Loucy (cell line): ENCODE results near the gene RGN.

ENCODE experiments used
- H2AFZ ChIP-seq: fragments of 200-600 bp; sonication (generic); 2 replicates; pipeline ENCODE4 v1.6.0; 2016; ENCODE audit warnings: antibody characterized with exemption, mild to moderate bottlenecking, low read length, moderate library complexity
- H3F3A ChIP-seq: fragments of 200-600 bp; 2 replicates; pipeline ENCODE4 v1.6.0; 2016; ENCODE audit warnings: antibody characterized with exemption, low read depth, mild to moderate bottlenecking
- H3K27me3 ChIP-seq: fragments of 200-600 bp; sonication (generic); 2 replicates; pipeline ENCODE4 v1.6.1; 2014; ENCODE audit warnings: low read length, mild to moderate bottlenecking; ENCODE audit not compliant: insufficient read depth, poor library complexity, severe bottlenecking
- H3K36me3 ChIP-seq: fragments of 200-600 bp; sonication (generic); 2 replicates; pipeline ENCODE4 v1.6.1; 2016; ENCODE audit warnings: low read length; ENCODE audit not compliant: insufficient read depth
- H3K4me1 ChIP-seq: fragments of 200-600 bp; sonication (generic); 2 replicates; pipeline ENCODE4 v1.5.1; 2014; ENCODE audit warnings: low read length, mild to moderate bottlenecking; ENCODE audit not compliant: insufficient read depth, poor library complexity, severe bottlenecking
- H3K4me2 ChIP-seq: fragments of 200-600 bp; sonication (generic); 2 replicates; pipeline ENCODE4 v1.6.0; 2014; ENCODE audit warnings: antibody characterized with exemption, low read length, low read depth, mild to moderate bottlenecking; ENCODE audit not compliant: poor library complexity, severe bottlenecking
- H3K4me3 ChIP-seq: fragments of 200-600 bp; sonication (generic); 2 replicates; pipeline ENCODE4 v1.5.1; 2014; ENCODE audit warnings: low read length, mild to moderate bottlenecking, mixed read lengths; ENCODE audit not compliant: poor library complexity, severe bottlenecking
- H3K79me2 ChIP-seq: fragments of 200-600 bp; sonication (generic); 2 replicates; pipeline ENCODE4 v1.6.1; 2014; ENCODE audit warnings: low read length; ENCODE audit not compliant: insufficient read depth
- H3K9ac ChIP-seq: fragments of 200-600 bp; sonication (generic); 2 replicates; pipeline ENCODE4 v1.6.0; 2014; ENCODE audit warnings: mild to moderate bottlenecking, low read depth, low read length, moderate library complexity; ENCODE audit not compliant: poor library complexity, severe bottlenecking
- H3K9me2 ChIP-seq: fragments of 200-600 bp; sonication (generic); replicated peaks from 2 replicates; pipeline ENCODE4 v1.6.1; 2016; ENCODE audit warnings: low read depth, low read length, mixed read lengths
- H3K9me3 ChIP-seq: fragments of 200-600 bp; sonication (generic); 2 replicates; pipeline ENCODE4 v1.6.1; 2014; ENCODE audit warnings: mild to moderate bottlenecking, antibody characterized with exemption, low read length, low read depth; ENCODE audit not compliant: insufficient read depth
- H4K20me1 ChIP-seq: fragments of 200-600 bp; sonication (generic); 2 replicates; pipeline ENCODE4 v1.6.0; 2014; ENCODE audit warnings: antibody characterized with exemption, low read length, mild to moderate bottlenecking; ENCODE audit not compliant: insufficient read depth, poor library complexity, severe bottlenecking
- CTCF ChIP-seq: fragments of 200-600 bp; sonication (generic); conservative IDR thresholded peaks from 2 replicates; pipeline ENCODE4 v1.5.1; 2014; ENCODE audit warnings: mild to moderate bottlenecking, antibody characterized with exemption, low read length
- EZH2phosphoT487 ChIP-seq: fragments of 200-600 bp; IDR thresholded peaks from 2 replicates; pipeline ENCODE4 v1.6.1; 2018; ENCODE audit warnings: antibody characterized with exemption, mild to moderate bottlenecking, moderate library complexity, borderline replicate concordance

Gene RGN

GRCh38 chrX:47078129-47079043, at the start of gene RGN:
TSS of gene RGN (plus strand) at chrX:47078443. CDS start at chrX:47081145, 2,702 bp downstream.
- Histone ChIP-seq H3K9me2 (no peaks in the 10 kb centered on the region), H3K4me3 (no peak within 1 kb of the TSS), H3K27me3 (no peaks in the 10 kb centered on the region), H4K20me1 (no peaks in the 10 kb centered on the region), H3K79me2 (no peaks in the 10 kb centered on the region), H3K4me2 (no peak within 1 kb of the TSS), H3K36me3 (no peaks in the 10 kb centered on the region), H3K4me1 (no peaks in the 10 kb centered on the region), H2AFZ (no peak within 1 kb of the TSS), H3K9ac (no peak within 1 kb of the TSS), H3K9me3 (no peaks in the 10 kb centered on the region), H3F3A (no peaks in the 10 kb centered on the region)
- no peak for TF ChIP-seq CTCF
- no peak for TF ChIP-seq EZH2phosphoT487

- Histone ChIP-seq H2AFZ (no peak overlapping the region), H3K36me3 (peaks cover 34% of the 10 kb centered on the region; the same call in 1 of the 2 replicates), H3K4me3 (no peak overlapping the region), H3F3A (no peaks in the 10 kb centered on the region), H3K4me2 (no peak overlapping the region), H3K4me1 (no peaks in the 10 kb centered on the region), H3K9ac (no peak overlapping the region), H3K79me2 (no peaks in the 10 kb centered on the region), H4K20me1 (no peaks in the 10 kb centered on the region), H3K9me3 (no peaks in the 10 kb centered on the region), H3K9me2 (no peaks in the 10 kb centered on the region), H3K27me3 (no peaks in the 10 kb centered on the region)
- TF ChIP-seq CTCF = peak; percentile 61
- no peak for TF ChIP-seq EZH2phosphoT487
Observed at GRCh38 chrX:47030339-47030738, 47.9 kb upstream of the RGN start.

GRCh38 chrX:47047989-47048388, 30.3 kb upstream of the RGN start:
- Histone ChIP-seq H3K9me2 (no peaks in the 10 kb centered on the region), H3F3A (no peaks in the 10 kb centered on the region), H4K20me1 (no peaks in the 10 kb centered on the region), H3K4me3 (no peak overlapping the region), H3K27me3 (no peaks in the 10 kb centered on the region), H3K4me2 (no peak overlapping the region), H3K9ac (no peak overlapping the region), H3K36me3 (peaks cover 3% of the 10 kb centered on the region; the same call in 1 of the 2 replicates), H2AFZ (no peak overlapping the region), H3K9me3 (no peaks in the 10 kb centered on the region), H3K4me1 (no peaks in the 10 kb centered on the region), H3K79me2 (no peaks in the 10 kb centered on the region)
- no peak for TF ChIP-seq CTCF
- no peak for TF ChIP-seq EZH2phosphoT487
